ENCODE results near the gene SPX.

DNA sequence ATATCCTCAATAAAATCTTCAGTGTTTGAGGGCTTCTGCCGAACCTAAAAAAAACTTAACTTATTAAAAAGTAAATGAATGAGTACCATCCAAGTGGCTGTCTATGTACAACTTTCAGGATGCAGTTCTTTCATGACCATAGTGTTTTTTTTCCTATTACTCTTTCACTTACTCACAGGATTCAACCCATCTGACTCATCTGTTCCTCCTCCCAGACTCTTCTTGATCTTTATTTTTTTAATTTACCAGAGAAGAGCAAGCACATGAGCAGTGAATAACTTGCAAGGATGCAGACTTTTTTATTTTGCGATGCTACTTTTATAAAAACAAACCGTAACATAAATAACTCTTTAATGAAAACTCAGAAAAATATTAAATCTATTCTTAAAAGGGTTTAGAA lies 49.1 kb upstream of the SPX start:
- TF ChIP-seq, protein P1, sequence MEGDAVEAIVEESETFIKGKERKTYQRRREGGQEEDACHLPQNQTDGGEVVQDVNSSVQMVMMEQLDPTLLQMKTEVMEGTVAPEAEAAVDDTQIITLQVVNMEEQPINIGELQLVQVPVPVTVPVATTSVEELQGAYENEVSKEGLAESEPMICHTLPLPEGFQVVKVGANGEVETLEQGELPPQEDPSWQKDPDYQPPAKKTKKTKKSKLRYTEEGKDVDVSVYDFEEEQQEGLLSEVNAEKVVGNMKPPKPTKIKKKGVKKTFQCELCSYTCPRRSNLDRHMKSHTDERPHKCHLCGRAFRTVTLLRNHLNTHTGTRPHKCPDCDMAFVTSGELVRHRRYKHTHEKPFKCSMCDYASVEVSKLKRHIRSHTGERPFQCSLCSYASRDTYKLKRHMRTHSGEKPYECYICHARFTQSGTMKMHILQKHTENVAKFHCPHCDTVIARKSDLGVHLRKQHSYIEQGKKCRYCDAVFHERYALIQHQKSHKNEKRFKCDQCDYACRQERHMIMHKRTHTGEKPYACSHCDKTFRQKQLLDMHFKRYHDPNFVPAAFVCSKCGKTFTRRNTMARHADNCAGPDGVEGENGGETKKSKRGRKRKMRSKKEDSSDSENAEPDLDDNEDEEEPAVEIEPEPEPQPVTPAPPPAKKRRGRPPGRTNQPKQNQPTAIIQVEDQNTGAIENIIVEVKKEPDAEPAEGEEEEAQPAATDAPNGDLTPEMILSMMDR (IDR thresholded peaks at IDR 0.05), result no peak
- no peak for TF ChIP-seq POLR2AphosphoS5 (IDR thresholded peaks at IDR 0.05)
